Liver (tissue), 3 donors: ENCODE data around the gene DGKH.

Experiments
- EGR1 ChIP-seq, 2 donors: IDR thresholded peaks; 2 replicates each; pipeline ENCODE4 v1.6.1; 2016 to 2018; ENCODE audit warnings: antibody characterized with exemption in 2 of 2, low read depth in 2 of 2
- GABPA ChIP-seq, 2 donors: IDR thresholded peaks in 1 of 2; conservative IDR thresholded peaks in 1 of 2; 2 replicates each; pipeline ENCODE4 v1.6.1; 2016; ENCODE audit warnings: antibody characterized with exemption in 2 of 2, mild to moderate bottlenecking in 1 of 2, moderate library complexity in 1 of 2
- HNF4A ChIP-seq, 2 donors: conservative IDR thresholded peaks; 2 replicates each; pipeline ENCODE4 v1.6.1; 2016; ENCODE audit warnings: antibody characterized with exemption in 2 of 2, mild to moderate bottlenecking in 2 of 2
- HNF4G ChIP-seq: IDR thresholded peaks from 2 replicates; pipeline ENCODE4 v1.6.1; 2016; ENCODE audit warnings: antibody characterized with exemption
- NR2F2 ChIP-seq: IDR thresholded peaks from 2 replicates; pipeline ENCODE4 v1.6.1; 2016; ENCODE audit warnings: antibody characterized with exemption
- RAD21 ChIP-seq, 2 donors: IDR thresholded peaks; 2 replicates each; pipeline ENCODE4 v1.6.1; 2016; ENCODE audit warnings: antibody characterized with exemption in 2 of 2, mild to moderate bottlenecking in 2 of 2
- TAF1 ChIP-seq: conservative IDR thresholded peaks from 2 replicates; pipeline ENCODE4 v1.6.1; 2016; ENCODE audit warnings: antibody characterized with exemption, mild to moderate bottlenecking
- TF ChIP-seq, protein P1 (sequence below): fragments of 150-350 bp; IDR thresholded peaks from 2 replicates; pipeline ENCODE4 v1.5.1; 2017; ENCODE audit warnings: improper control_type of control experiment, low read depth, low read length; ENCODE audit not compliant: missing input control
- TF ChIP-seq, protein P2 (sequence below): IDR thresholded peaks from 2 replicates; pipeline ENCODE4 v1.6.1; 2016; ENCODE audit warnings: antibody characterized with exemption
- TF ChIP-seq, protein P3 (sequence below): IDR thresholded peaks from 2 replicates; pipeline ENCODE4 v1.6.1; 2016; ENCODE audit warnings: antibody characterized with exemption, mild to moderate bottlenecking
- TF ChIP-seq, protein P4 (sequence below): IDR thresholded peaks from 2 replicates; pipeline ENCODE4 v1.6.1; 2016; ENCODE audit warnings: antibody characterized with exemption
- donor health status: healthy.
- donor health status: healthy.

DNA sequence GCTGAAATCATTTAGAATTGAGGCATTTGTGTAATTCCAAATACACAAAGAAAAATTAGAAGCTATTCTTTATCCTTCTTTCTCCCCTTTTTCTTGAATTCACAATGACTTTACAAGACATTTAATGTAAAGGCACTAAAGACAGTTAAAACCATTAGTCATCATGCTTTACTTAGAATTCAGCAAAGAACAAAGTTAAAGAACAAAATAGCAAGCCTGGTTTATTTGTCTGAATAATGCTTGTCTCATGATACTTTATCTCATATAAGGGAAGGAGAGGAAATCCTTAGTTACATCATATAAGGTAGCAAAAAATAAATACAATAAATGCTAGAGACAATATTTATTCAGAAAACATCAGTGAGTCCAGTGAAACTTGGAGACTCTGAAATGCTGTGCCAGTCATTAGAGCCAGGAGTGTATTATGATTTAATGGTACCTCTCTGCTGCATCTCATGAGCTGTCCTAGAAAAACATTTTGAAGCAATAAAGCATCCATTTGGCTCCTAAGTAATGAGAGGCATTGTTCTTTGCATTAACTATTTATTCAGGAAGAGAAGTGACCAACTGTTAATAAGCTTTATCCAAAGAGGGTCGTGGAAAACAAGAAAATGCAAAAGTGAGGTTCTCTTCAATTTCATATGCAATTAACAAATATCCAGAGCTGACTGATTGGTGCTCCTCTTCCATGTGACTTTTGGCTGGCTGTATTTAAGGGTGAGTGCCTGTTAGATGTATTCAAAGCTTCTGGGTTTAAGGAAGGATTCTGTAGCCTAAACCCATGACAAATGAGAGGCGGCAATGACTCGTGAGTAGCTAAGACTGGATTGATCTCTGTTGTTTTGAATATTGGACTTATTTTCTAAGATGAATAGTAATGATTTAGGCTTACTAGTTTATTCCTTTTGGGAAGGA lies 105.0 kb downstream of the DGKH start:
- TF ChIP-seq TAF1, result no peak
- TF ChIP-seq, protein P1, sequence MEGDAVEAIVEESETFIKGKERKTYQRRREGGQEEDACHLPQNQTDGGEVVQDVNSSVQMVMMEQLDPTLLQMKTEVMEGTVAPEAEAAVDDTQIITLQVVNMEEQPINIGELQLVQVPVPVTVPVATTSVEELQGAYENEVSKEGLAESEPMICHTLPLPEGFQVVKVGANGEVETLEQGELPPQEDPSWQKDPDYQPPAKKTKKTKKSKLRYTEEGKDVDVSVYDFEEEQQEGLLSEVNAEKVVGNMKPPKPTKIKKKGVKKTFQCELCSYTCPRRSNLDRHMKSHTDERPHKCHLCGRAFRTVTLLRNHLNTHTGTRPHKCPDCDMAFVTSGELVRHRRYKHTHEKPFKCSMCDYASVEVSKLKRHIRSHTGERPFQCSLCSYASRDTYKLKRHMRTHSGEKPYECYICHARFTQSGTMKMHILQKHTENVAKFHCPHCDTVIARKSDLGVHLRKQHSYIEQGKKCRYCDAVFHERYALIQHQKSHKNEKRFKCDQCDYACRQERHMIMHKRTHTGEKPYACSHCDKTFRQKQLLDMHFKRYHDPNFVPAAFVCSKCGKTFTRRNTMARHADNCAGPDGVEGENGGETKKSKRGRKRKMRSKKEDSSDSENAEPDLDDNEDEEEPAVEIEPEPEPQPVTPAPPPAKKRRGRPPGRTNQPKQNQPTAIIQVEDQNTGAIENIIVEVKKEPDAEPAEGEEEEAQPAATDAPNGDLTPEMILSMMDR, result no peak
- TF ChIP-seq, protein P2, sequence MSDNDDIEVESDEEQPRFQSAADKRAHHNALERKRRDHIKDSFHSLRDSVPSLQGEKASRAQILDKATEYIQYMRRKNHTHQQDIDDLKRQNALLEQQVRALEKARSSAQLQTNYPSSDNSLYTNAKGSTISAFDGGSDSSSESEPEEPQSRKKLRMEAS, result no peak
- TF ChIP-seq, protein P3, sequence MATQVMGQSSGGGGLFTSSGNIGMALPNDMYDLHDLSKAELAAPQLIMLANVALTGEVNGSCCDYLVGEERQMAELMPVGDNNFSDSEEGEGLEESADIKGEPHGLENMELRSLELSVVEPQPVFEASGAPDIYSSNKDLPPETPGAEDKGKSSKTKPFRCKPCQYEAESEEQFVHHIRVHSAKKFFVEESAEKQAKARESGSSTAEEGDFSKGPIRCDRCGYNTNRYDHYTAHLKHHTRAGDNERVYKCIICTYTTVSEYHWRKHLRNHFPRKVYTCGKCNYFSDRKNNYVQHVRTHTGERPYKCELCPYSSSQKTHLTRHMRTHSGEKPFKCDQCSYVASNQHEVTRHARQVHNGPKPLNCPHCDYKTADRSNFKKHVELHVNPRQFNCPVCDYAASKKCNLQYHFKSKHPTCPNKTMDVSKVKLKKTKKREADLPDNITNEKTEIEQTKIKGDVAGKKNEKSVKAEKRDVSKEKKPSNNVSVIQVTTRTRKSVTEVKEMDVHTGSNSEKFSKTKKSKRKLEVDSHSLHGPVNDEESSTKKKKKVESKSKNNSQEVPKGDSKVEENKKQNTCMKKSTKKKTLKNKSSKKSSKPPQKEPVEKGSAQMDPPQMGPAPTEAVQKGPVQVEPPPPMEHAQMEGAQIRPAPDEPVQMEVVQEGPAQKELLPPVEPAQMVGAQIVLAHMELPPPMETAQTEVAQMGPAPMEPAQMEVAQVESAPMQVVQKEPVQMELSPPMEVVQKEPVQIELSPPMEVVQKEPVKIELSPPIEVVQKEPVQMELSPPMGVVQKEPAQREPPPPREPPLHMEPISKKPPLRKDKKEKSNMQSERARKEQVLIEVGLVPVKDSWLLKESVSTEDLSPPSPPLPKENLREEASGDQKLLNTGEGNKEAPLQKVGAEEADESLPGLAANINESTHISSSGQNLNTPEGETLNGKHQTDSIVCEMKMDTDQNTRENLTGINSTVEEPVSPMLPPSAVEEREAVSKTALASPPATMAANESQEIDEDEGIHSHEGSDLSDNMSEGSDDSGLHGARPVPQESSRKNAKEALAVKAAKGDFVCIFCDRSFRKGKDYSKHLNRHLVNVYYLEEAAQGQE, result no peak
- TF ChIP-seq HNF4A (conservative IDR thresholded peaks at IDR 0.05), result no peak
- no peak for TF ChIP-seq RAD21 (IDR thresholded peaks at IDR 0.05)
- no peak for TF ChIP-seq EGR1 (IDR thresholded peaks at IDR 0.05; ENCODE audit: low read depth in 2 of 2)
- TF ChIP-seq NR2F2, result no peak
- no peak for TF ChIP-seq HNF4G
- TF ChIP-seq, protein P4, sequence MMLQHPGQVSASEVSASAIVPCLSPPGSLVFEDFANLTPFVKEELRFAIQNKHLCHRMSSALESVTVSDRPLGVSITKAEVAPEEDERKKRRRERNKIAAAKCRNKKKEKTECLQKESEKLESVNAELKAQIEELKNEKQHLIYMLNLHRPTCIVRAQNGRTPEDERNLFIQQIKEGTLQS, result no peak
- no peak for TF ChIP-seq GABPA (IDR thresholded peaks at IDR 0.05 in 1 of 2, conservative IDR thresholded peaks at IDR 0.05 in 1 of 2)
